ENCODE results near the gene PCSK7.

Gene PCSK7

GRCh38 chr11:117181586-117182550 lies 50.0 kb downstream of the PCSK7 start:
- no peak for DNase-seq

- DNase-seq = no peak
Observed at GRCh38 chr11:117180661-117181585, 51.0 kb downstream of the PCSK7 start.

GRCh38 chr11:117180020-117180419 lies 51.9 kb downstream of the PCSK7 start:
- DNase-seq = no peak

GRCh38 chr11:117179048-117179999 lies 52.5 kb downstream of the PCSK7 start:
- DNase-seq = no peak

GRCh38 chr11:117178210-117179034 lies 53.5 kb downstream of the PCSK7 start, which contains the start of gene SIDT2:
Gene SIDT2 (plus strand): TSS chr11:117178743. CDS start chr11:117179264, 521 bp downstream.
- DNase-seq = peak; percentile 29 to 80

GRCh38 chr11:117177534-117178209 lies 54.2 kb downstream of the PCSK7 start:
- no peak for DNase-seq

- no peak for DNase-seq
Observed at GRCh38 chr11:117176186-117176585, 55.7 kb downstream of the PCSK7 start.

- no peak for DNase-seq
Observed at GRCh38 chr11:117175781-117176180, 56.1 kb downstream of the PCSK7 start.

- no peak for DNase-seq
Observed at GRCh38 chr11:117175104-117175503, 56.8 kb downstream of the PCSK7 start.

- no peak for DNase-seq
Observed at GRCh38 chr11:117172724-117173421, 59.0 kb downstream of the PCSK7 start.

GRCh38 chr11:117171404-117172061 lies 60.3 kb downstream of the PCSK7 start:
- DNase-seq = no peak

GRCh38 chr11:117171007-117171403 lies 60.9 kb downstream of the PCSK7 start:
- no peak for DNase-seq

GRCh38 chr11:117170210-117170609 lies 61.7 kb downstream of the PCSK7 start:
- DNase-seq = no peak

GRCh38 chr11:117169736-117170135 lies 62.1 kb downstream of the PCSK7 start:
- no peak for DNase-seq

GRCh38 chr11:117166491-117166890 lies 65.4 kb downstream of the PCSK7 start:
- no peak for DNase-seq

- DNase-seq = no peak
Observed at GRCh38 chr11:117160826-117161225, 71.0 kb downstream of the PCSK7 start.

GRCh38 chr11:117159892-117160291 lies 72.0 kb downstream of the PCSK7 start:
- no peak for DNase-seq

GRCh38 chr11:117157507-117157906 lies 74.4 kb downstream of the PCSK7 start:
- no peak for DNase-seq

- no peak for DNase-seq
Observed at GRCh38 chr11:117154468-117154867, 77.4 kb downstream of the PCSK7 start.

Data from SW 1271 (cell line).